ENCODE results near the gene DCHS2. TPM values are rescaled to one million over a fixed set of nuclear protein-coding genes. Genes with fewer than 3 reads are reported as not detected.

The DCHS2 gene
- total and polyA plus RNA-seq, 2 of the 8 experiments (the other 6 are each of a cell fraction or from before 2014, with no cell fraction given) = 0.54 to 2.6 TPM

GRCh38 chr4:154304679-154305078, 186.9 kb downstream of the DCHS2 start:
- DNase-seq (ENCODE audit: low read depth in 1 of 2, low spot score in 2 of 2) (no peak), FAIRE-seq (no peak)
- Histone ChIP-seq H2BK120ac (replicated peaks; ENCODE audit: low read depth, low read length) (no peak overlapping the region), H3K4ac (replicated peaks; ENCODE audit: insufficient read length, low read depth, low read length) (no peak overlapping the region), H2BK20ac (ENCODE audit: low read length) (no peak overlapping the region), H3K4me2 (ENCODE audit: insufficient read depth in 1 of 2, low read depth in 2 of 2, low read length in 2 of 2) (no peak overlapping the region), H2AFZ (ENCODE audit: low read length) (no peak overlapping the region), H3K56ac (replicated peaks; ENCODE audit: insufficient read length, low read depth, low read length) (no peak overlapping the region), H3K36me3 (ENCODE audit: control insufficient read depth in 2 of 4, insufficient read depth in 4 of 4, low read length in 3 of 4) (no peaks in the 10 kb centered on the region), H3K18ac (ENCODE audit: extremely low read depth, low read length) (no peak overlapping the region), H3K79me1 (ENCODE audit: low read depth, low read length) (no peaks in the 10 kb centered on the region), H3K79me2 (ENCODE audit: control insufficient read depth in 1 of 2, insufficient read depth in 2 of 2, low read length in 2 of 2) (no peaks in the 10 kb centered on the region), H3K4me3 (ENCODE audit: extremely low read depth in 1 of 4, insufficient read depth in 2 of 4, low read depth in 3 of 4, low read length in 4 of 4) (no peak overlapping the region), H2BK5ac (ENCODE audit: low read depth, low read length) (no peak overlapping the region), H3K4me1 (replicated peaks in 1 of 4; ENCODE audit: control insufficient read depth in 3 of 4, insufficient read depth in 4 of 4, low read length in 3 of 4) (no peaks in the 10 kb centered on the region), H3K27ac (ENCODE audit: low read depth, low read length) (no peak overlapping the region), H3K23me2 (ENCODE audit: low read depth, low read length) (no peaks in the 10 kb centered on the region), H3K9me3 (ENCODE audit: insufficient read depth in 2 of 2, low read depth in 1 of 2, low read length in 1 of 2) (peaks cover 0 to 5% of the 10 kb centered on the region in 2 experiments; a peak in 1 of 4 replicates), H2BK12ac (ENCODE audit: low read depth, low read length) (no peak overlapping the region), H2BK15ac (ENCODE audit: low read length) (no peak overlapping the region), H3K9ac (replicated peaks in 1 of 4; ENCODE audit: extremely low read depth in 1 of 4, low read depth in 3 of 4, low read length in 3 of 4) (no peak overlapping the region), H3K14ac (ENCODE audit: insufficient read length) (no peak overlapping the region), H4K5ac (ENCODE audit: insufficient read length, low read depth, low read length) (no peak overlapping the region), H3K23ac (ENCODE audit: insufficient read length) (no peak overlapping the region), H4K20me1 (replicated peaks in 1 of 2; ENCODE audit: control insufficient read depth in 1 of 2, insufficient read depth in 2 of 2, low read length in 2 of 2) (no peaks in the 10 kb centered on the region), H2AK5ac (ENCODE audit: low read depth, low read length) (no peak overlapping the region), H4K8ac (ENCODE audit: extremely low read depth, insufficient read depth, low read length) (no peak overlapping the region), H4K91ac (replicated peaks; ENCODE audit: insufficient read length, low read length) (no peak overlapping the region), H3K27me3 (replicated peaks in 1 of 4; ENCODE audit: control insufficient read depth in 3 of 4, extremely low read depth in 1 of 4, insufficient read depth in 3 of 4, low read length in 3 of 4) (no peaks in the 10 kb centered on the region)
- ChIA-PET POLR2A (ENCODE audit: partially characterized antibody) (no interaction called here), CTCF (ENCODE audit: partially characterized antibody) (interaction anchor here (1.0 to 3.0 kb wide), 2 partner anchors 9 to 26 kb away, joined by 3 to 7 read pairs; no protein-coding TSS in a partner anchor)
- 88% methylated on average over 5 of the region's 5 CpGs; no CpG with 5 or more reads in 1 of the 2 experiments for WGBS, 2 experiments (ENCODE audit: extremely low coverage in 1 of 2, insufficient coverage in 1 of 2, insufficient read length in 1 of 2, insufficient replicate concordance in 2 of 2, low coverage in 1 of 2, low lambda C conversion rate in 2 of 2, missing lambda C conversion rate in 1 of 2)
- TF ChIP-seq EZH2 (IDR thresholded peaks at IDR 0.05; ENCODE audit: low read depth, low read length, severe bottlenecking) = no peak
- no peak for TF ChIP-seq CBX5 (IDR thresholded peaks at IDR 0.05; ENCODE audit: low read depth, low read length)
- TF ChIP-seq FOSL1 (IDR thresholded peaks at IDR 0.05; ENCODE audit: insufficient read depth, low read depth, low read length) = no peak
- TF ChIP-seq CHD1 (IDR thresholded peaks at IDR 0.05; ENCODE audit: low read depth, low read length) = no peak
- TF ChIP-seq RNF2 (IDR thresholded peaks at IDR 0.05; ENCODE audit: borderline replicate concordance, low read depth, low read length, missing control alignments, poor library complexity, severe bottlenecking) = no peak
- no peak for TF ChIP-seq JUN (IDR thresholded peaks at IDR 0.05; ENCODE audit: low read depth, low read length)
- no peak for TF ChIP-seq SP1 (IDR thresholded peaks at IDR 0.05; ENCODE audit: low read depth, low read length)
- TF ChIP-seq MAFK (IDR thresholded peaks at IDR 0.05; ENCODE audit: low read depth, low read length) = no peak
- no peak for TF ChIP-seq CHD2 (IDR thresholded peaks at IDR 0.05; ENCODE audit: low read length)
- TF ChIP-seq BACH1 (IDR thresholded peaks at IDR 0.05; ENCODE audit: low read length) = no peak
- TF ChIP-seq CREB1 (IDR thresholded peaks at IDR 0.05) = no peak
- TF ChIP-seq GABPA (IDR thresholded peaks at IDR 0.05; ENCODE audit: borderline replicate concordance, insufficient read depth, low read length) = no peak
- TF ChIP-seq SAP30 (IDR thresholded peaks at IDR 0.05; ENCODE audit: insufficient read depth, insufficient replicate concordance, low read length) = no peak
- no peak for TF ChIP-seq ASH2L (IDR thresholded peaks at IDR 0.05; ENCODE audit: low read length)
- no peak for TF ChIP-seq KDM5A (IDR thresholded peaks at IDR 0.05; ENCODE audit: low read length)

Data from H1 (cell line).